ENCODE results near the gene MRGPRD. TPM values are rescaled to one million over a fixed set of nuclear protein-coding genes. Genes with fewer than 3 reads are reported as not detected.

MRGPRD gene
- not detected in 2 replicates for total RNA-seq

GRCh38 chr11:68980776-68981065 lies at the start of gene MRGPRD:
Gene MRGPRD, minus strand, starts transcription at chr11:68980986. Its CDS starts 0 bp downstream, at chr11:68980986.

GRCh38 chr11:69013009-69013951 lies 32.5 kb upstream of the MRGPRD start, which contains the start of gene MRGPRF:
Gene MRGPRF, minus strand, starts transcription at chr11:69013246. Its CDS starts 3,345 bp downstream, at chr11:69009901.

Other genes starting within 250 kb of the MRGPRD start
- gene TESMIN, start 229.5 kb downstream of the MRGPRD start, total RNA-seq: 0.10 TPM in 1 of 2 replicates, not detected in the other
- gene CPT1A, start 139.1 kb downstream of the MRGPRD start, total RNA-seq: 17.9 and 24.1 TPM in 2 replicates
- 22.6 and 29.7 TPM in 2 replicates for gene MRPL21, start 77.2 kb downstream of the MRGPRD start, total RNA-seq
- 8.3 and 12.1 TPM in 2 replicates for gene IGHMBP2, start 77.1 kb downstream of the MRGPRD start, total RNA-seq
- 13.3 and 15.2 TPM in 2 replicates for gene MRGPRF, start 32.3 kb upstream of the MRGPRD start, total RNA-seq
- 8.1 and 9.4 TPM in 2 replicates for gene TPCN2, start 67.9 kb upstream of the MRGPRD start, total RNA-seq
- not detected in 2 replicates for gene SMIM38, start 174.9 kb upstream of the MRGPRD start, total RNA-seq